T47D (cell line): ENCODE data around the gene DNMT3A.
"Not testable (repeated sequence)": the region's sequence is repeated elsewhere in the genome, so short reads cannot be mapped to it uniquely, and the experiment has no call there.

Experiments used
- DNase-seq, 2 experiments: peaks; one replicate each; pipeline versions ENCODE4 v3.0.0 to v3.0.0-alpha.2; 2011 to 2012; ENCODE audit warnings: low read depth in 1 of 2, low spot score in 1 of 2
- JUND ChIP-seq: IDR thresholded peaks from 2 replicates; pipeline ENCODE4 v1.6.1; 2012; ENCODE audit warnings: low read depth
- in situ Hi-C: cut with HindIII; loops from 2 replicates; pipeline ENCODE4 v1.10.0; 2016; ENCODE audit warnings: low sequenced_read_pairs, low pct_unique_long_range_greater_than_20kb

The DNMT3A gene

GRCh38 chr2:25228848-25229278 is 112.9 kb downstream of the DNMT3A start:
- TF ChIP-seq JUND, result no peak
- in situ Hi-C loops, result no loop called here
- peak; percentile 77 to 84 for DNase-seq

GRCh38 chr2:25227576-25227975 is 114.1 kb downstream of the DNMT3A start:
- DNase-seq, result no peak
- TF ChIP-seq JUND, result no peak
- in situ Hi-C loops, result no loop called here

GRCh38 chr2:25226827-25227226 is 114.9 kb downstream of the DNMT3A start:
- TF ChIP-seq JUND, result no peak
- DNase-seq, result no peak
- in situ Hi-C loops, result no loop called here

- DNase-seq, result no peak
- no peak for TF ChIP-seq JUND
- in situ Hi-C loops, result no loop called here
These were observed 119.1 kb downstream of the DNMT3A start for GRCh38 chr2:25222477-25223121.

- DNase-seq, result no peak
- in situ Hi-C loops, result no loop called here
- no peak for TF ChIP-seq JUND
These were observed 120.1 kb downstream of the DNMT3A start for GRCh38 chr2:25221579-25221978.

- no peak for TF ChIP-seq JUND
- DNase-seq, result no peak
- in situ Hi-C loops, result no loop called here
These were observed 121.4 kb downstream of the DNMT3A start for GRCh38 chr2:25220313-25220712.

GRCh38 chr2:25219621-25220020 is 122.1 kb downstream of the DNMT3A start:
- DNase-seq, result peak; percentile 21 to 61
- no peak for TF ChIP-seq JUND
- in situ Hi-C loops, result no loop called here

- in situ Hi-C loops, result no loop called here
- TF ChIP-seq JUND, result no peak
- no peak for DNase-seq
These were observed 123.6 kb downstream of the DNMT3A start for GRCh38 chr2:25218100-25218499.

GRCh38 chr2:25215948-25216679 is 125.6 kb downstream of the DNMT3A start:
- TF ChIP-seq JUND, result no peak
- in situ Hi-C loops, result no loop called here
- DNase-seq, result no peak

GRCh38 chr2:25215232-25215631 is 126.5 kb downstream of the DNMT3A start:
- no peak for DNase-seq
- TF ChIP-seq JUND, result no peak
- in situ Hi-C loops, result no loop called here

GRCh38 chr2:25213229-25213628 is 128.5 kb downstream of the DNMT3A start:
- in situ Hi-C loops, result no loop called here
- TF ChIP-seq JUND, result no peak

GRCh38 chr2:25210923-25211322 is 130.8 kb downstream of the DNMT3A start:
- in situ Hi-C loops, DNase-seq: not testable (repeated sequence)

More at GRCh38 chr2:25213229-25213628, 128.5 kb downstream of the DNMT3A start:
- no peak for DNase-seq

GRCh38 chr2:25207078-25207545 is 134.6 kb downstream of the DNMT3A start:
- in situ Hi-C loops, result no loop called here
- TF ChIP-seq JUND, result no peak
- no peak for DNase-seq
